ENCODE data around the gene NGEF. TPM values are rescaled to one million over a fixed set of nuclear protein-coding genes. Genes with fewer than 3 reads are reported as not detected.

NGEF gene
- total RNA-seq, 4 donors from 2014 or later, result 14.4 to 25.0 (median 17.9) TPM

DNA sequence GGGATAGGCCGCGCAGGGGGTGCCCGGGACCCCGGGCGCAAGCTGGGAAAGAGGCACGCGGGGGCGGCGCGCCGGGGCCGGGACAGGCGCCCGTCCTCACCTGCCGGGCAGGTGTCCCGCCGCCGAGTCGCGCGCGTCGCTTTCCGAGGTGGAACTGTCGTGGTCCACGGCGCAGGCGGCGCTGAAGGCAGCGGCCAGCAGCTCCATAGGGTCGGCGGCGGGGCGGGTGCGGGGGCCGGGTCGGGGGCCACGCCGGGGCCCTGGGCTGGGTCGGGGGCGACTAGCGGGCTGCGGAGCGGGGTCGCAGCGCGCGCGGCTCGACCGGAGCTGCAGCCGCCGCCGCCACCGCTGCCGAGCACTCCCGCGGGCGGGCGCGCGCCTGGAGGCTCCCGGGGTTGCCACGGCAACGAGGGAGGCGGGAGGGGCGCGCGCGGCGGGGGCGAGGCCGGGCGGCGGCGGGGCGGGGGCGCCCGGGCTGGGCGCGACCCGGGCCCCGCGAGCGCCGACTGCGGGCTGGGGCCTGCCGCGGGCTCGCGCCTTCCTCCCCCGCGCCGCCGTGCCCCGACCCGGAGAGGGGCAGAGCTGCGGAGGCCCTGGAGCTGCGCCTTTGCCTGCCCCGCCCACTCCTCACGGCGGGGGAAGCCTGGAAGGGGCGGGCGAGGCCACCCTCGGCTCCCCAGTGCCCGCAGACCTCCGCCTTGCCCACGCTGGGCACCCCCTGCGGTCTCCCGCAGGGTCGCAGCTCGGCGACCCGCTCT lies 85.1 kb downstream of the NGEF start:
- Histone ChIP-seq H3K9me3 (no peaks in the 10 kb centered on the region), H3K27ac (peak overlapping the region; percentile 59), H3K4me3 (peak overlapping the region; percentile 68), H3K36me3 (no peaks in the 10 kb centered on the region), H3K4me1 (peaks cover 37% of the 10 kb centered on the region), H3K27me3 (peaks cover 40% of the 10 kb centered on the region)
- no peak for TF ChIP-seq EP300 (IDR thresholded peaks at IDR 0.05)
- TF ChIP-seq, protein P1, sequence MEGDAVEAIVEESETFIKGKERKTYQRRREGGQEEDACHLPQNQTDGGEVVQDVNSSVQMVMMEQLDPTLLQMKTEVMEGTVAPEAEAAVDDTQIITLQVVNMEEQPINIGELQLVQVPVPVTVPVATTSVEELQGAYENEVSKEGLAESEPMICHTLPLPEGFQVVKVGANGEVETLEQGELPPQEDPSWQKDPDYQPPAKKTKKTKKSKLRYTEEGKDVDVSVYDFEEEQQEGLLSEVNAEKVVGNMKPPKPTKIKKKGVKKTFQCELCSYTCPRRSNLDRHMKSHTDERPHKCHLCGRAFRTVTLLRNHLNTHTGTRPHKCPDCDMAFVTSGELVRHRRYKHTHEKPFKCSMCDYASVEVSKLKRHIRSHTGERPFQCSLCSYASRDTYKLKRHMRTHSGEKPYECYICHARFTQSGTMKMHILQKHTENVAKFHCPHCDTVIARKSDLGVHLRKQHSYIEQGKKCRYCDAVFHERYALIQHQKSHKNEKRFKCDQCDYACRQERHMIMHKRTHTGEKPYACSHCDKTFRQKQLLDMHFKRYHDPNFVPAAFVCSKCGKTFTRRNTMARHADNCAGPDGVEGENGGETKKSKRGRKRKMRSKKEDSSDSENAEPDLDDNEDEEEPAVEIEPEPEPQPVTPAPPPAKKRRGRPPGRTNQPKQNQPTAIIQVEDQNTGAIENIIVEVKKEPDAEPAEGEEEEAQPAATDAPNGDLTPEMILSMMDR (IDR thresholded peaks at IDR 0.05), result no peak
- no peak for TF ChIP-seq POLR2AphosphoS5 (IDR thresholded peaks at IDR 0.05)
- 6% methylated on average over 8 of the region's 114 CpGs for WGBS
- DNase-seq (ENCODE audit: low spot score in 2 of 2), result no peak

DNA sequence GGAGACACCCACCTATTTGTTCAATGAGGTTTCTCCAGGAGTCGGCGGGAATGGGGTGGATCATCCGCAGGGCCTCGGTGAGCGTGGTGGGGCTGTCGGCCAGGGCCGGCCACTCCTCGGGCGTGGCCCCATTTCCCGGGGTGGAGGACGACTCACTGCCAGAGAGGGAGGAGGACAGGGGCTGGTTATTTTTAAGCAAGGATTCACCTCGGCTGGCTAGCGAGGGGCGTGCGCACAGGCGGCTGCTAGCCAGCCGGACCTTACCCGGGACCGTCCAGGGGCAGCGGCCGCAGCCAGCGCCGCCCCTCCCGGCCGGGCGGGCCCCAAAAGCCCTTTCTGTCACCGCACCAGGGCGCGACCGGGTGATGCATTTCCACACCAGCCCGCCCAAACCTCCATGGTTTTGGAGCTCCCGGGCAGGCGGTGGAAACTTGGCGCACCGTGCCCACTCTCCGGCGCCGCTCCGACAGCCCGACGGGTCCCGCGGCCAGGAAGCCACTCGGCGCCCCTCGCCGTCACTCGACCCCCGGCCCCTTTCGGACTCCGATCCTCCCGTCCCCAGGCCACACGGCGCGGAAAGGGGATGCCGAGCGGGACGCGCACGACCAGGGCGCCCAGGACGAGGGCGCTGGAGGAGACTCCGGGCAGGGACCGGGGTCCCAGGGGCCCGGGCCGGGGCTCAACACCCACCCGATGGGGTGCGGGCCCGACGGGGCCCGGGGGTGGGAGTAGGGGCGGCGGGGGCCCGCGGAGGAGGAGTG lies 85.8 kb downstream of the NGEF start:
- H3K4me1 ChIP-seq, result peaks cover 37% of the 10 kb centered on the region
- H3K36me3 ChIP-seq, result no peaks in the 10 kb centered on the region
- 0% methylated on average over 1 of the region's 76 CpGs for WGBS
- peak overlapping the region; percentile 59 for H3K27ac ChIP-seq
- DNase-seq (ENCODE audit: low spot score in 2 of 2), result no peak
- peak overlapping the region; percentile 68 for H3K4me3 ChIP-seq
- peaks cover 36% of the 10 kb centered on the region for H3K27me3 ChIP-seq
- H3K9me3 ChIP-seq, result no peaks in the 10 kb centered on the region
- TF ChIP-seq POLR2AphosphoS5 (IDR thresholded peaks at IDR 0.05), result no peak
- no peak for TF ChIP-seq POLR2A (IDR thresholded peaks at IDR 0.05)
- TF ChIP-seq EP300 (IDR thresholded peaks at IDR 0.05), result no peak
- TF ChIP-seq, protein P1 (IDR thresholded peaks at IDR 0.05), result no peak

DNA sequence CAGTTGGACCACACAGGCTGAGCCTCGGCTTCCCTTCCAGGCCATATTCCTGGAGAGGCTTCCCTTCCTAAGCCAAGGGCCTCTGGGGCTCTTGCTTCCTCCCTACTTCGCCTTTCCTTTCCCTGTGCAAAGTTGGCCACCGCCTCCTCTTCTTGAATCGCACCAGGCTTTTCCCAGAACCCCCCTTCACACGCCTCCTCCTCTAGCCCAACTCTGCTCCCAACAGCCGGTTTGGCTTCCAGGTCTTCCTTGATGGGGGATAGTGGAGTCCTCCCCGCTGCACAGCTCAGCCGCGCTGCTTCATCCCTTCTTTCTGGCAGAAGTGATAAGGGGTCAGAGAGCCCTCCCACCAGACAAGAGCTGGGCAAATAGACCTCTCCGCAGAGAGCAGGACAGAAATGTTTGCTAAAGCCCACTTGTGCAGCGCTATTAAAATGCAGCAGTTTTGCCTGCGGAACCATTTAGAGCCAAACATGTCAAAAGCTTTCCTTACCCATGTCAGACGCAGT lies 86.6 kb downstream of the NGEF start:
- no peak for DNase-seq (ENCODE audit: low spot score in 2 of 2)
- peaks cover 37% of the 10 kb centered on the region for H3K4me1 ChIP-seq
- no peak overlapping the region for H3K27ac ChIP-seq
- TF ChIP-seq EP300 (IDR thresholded peaks at IDR 0.05) (no peak), POLR2AphosphoS5 (IDR thresholded peaks at IDR 0.05) (no peak), POLR2A (IDR thresholded peaks at IDR 0.05) (no peak)
- TF ChIP-seq, protein P1 (IDR thresholded peaks at IDR 0.05), result no peak
- peaks cover 35% of the 10 kb centered on the region for H3K27me3 ChIP-seq
- 27% methylated on average over 10 of the region's 13 CpGs for WGBS
- H3K9me3 ChIP-seq, result no peaks in the 10 kb centered on the region
- H3K4me3 ChIP-seq, result peak overlapping the region; percentile 68
- H3K36me3 ChIP-seq, result no peaks in the 10 kb centered on the region

DNA sequence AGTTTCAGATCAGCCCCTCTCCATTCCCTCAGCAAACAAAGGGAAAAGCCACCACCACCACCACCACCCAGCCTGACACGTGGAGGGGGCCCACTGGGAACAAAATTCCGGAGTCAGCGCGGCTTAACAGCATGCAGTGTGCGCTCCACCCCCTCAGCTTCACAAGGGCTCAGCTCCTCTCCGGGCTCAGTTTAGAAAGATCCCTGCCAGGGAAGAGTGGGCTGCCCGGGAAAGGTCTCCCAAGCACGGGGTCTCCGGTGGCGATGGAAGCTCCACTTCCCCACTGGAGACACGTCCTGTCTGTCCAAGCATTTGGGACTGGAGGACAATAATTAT lies 87.3 kb downstream of the NGEF start:
- TF ChIP-seq EP300 (IDR thresholded peaks at IDR 0.05), result no peak
- no peak for TF ChIP-seq POLR2AphosphoS5 (IDR thresholded peaks at IDR 0.05)
- TF ChIP-seq, protein P1 (IDR thresholded peaks at IDR 0.05), result no peak
- TF ChIP-seq POLR2A (IDR thresholded peaks at IDR 0.05), result no peak
- Histone ChIP-seq H3K4me3 (no peak overlapping the region), H3K9me3 (no peaks in the 10 kb centered on the region), H3K36me3 (no peaks in the 10 kb centered on the region), H3K27me3 (peaks cover 35% of the 10 kb centered on the region), H3K27ac (no peak overlapping the region), H3K4me1 (peaks cover 37% of the 10 kb centered on the region)
- DNase-seq (ENCODE audit: low spot score in 2 of 2), result no peak
- WGBS, result 42% methylated on average over 9 of the region's 11 CpGs

All from suprapubic skin (tissue), 4 donors.